ENCODE measurements around the gene RIT2. TPM values are rescaled to one million over a fixed set of nuclear protein-coding genes. Genes with fewer than 3 reads are reported as not detected.

RIT2 gene
- polyA plus RNA-seq, 1 of the 3 experiments (the other 2 are of a cell fraction) = not detected

GRCh38 chr18:42861271-42861670, 254.2 kb downstream of the RIT2 start:
- Histone ChIP-seq H3K4me3 (ENCODE audit: low read depth in 2 of 2, low read length in 1 of 2) (no peak overlapping the region), H3K27me3 (ENCODE audit: insufficient read depth) (no peaks in the 10 kb centered on the region), H2AFZ (ENCODE audit: low read depth) (no peak overlapping the region), H3K9me2 (no peaks in the 10 kb centered on the region), H3K4me2 (no peak overlapping the region), H3K4me1 (ENCODE audit: control insufficient read depth in 1 of 2, insufficient read depth in 2 of 2, low read depth in 1 of 2, low read length in 1 of 2) (no peaks in the 10 kb centered on the region), H3K27ac (ENCODE audit: low read depth in 2 of 2, low read length in 1 of 2) (no peak overlapping the region), H3F3A (replicated peaks; ENCODE audit: insufficient read depth) (no peaks in the 10 kb centered on the region), H4K20me1 (ENCODE audit: insufficient read depth) (no peaks in the 10 kb centered on the region), H3K36me3 (replicated peaks in 1 of 2; ENCODE audit: control insufficient read depth in 1 of 2, insufficient read depth in 2 of 2, low read length in 1 of 2) (no peaks in the 10 kb centered on the region), H3K9me3 (no peaks in the 10 kb centered on the region), H3K9ac (no peak overlapping the region), H3K79me2 (ENCODE audit: insufficient read depth) (no peaks in the 10 kb centered on the region)
- no peak for DNase-seq
- TF ChIP-seq ELF1 (IDR thresholded peaks at IDR 0.05) (no peak), ZBTB33 (IDR thresholded peaks at IDR 0.05; ENCODE audit: borderline replicate concordance, low read depth) (no peak), POLR2AphosphoS5 (IDR thresholded peaks at IDR 0.05; ENCODE audit: low read depth, low read length) (no peak), RFX5 (IDR thresholded peaks at IDR 0.05; ENCODE audit: low read length) (no peak), SMC3 (IDR thresholded peaks at IDR 0.05; ENCODE audit: low read depth, low read length) (no peak), MAX (IDR thresholded peaks at IDR 0.05; ENCODE audit: low read depth) (no peak), GATA2 (CRISPR knock-in tag; IDR thresholded peaks at IDR 0.05) (no peak), EZH2phosphoT487 (IDR thresholded peaks at IDR 0.05; ENCODE audit: borderline replicate concordance, low read depth) (no peak), SIN3A (IDR thresholded peaks at IDR 0.05; ENCODE audit: borderline replicate concordance, low read depth, low read length) (no peak), FOXJ3 (CRISPR knock-in tag; IDR thresholded peaks at IDR 0.05) (no peak), CHD2 (IDR thresholded peaks at IDR 0.05; ENCODE audit: low read length, partially characterized antibody) (no peak)
- CTCF ChIA-PET = interaction anchor here (1.2 kb wide), 1 partner anchor 207 kb away, joined by 3 read pairs; no protein-coding TSS in a partner anchor
- POLR2A ChIA-PET = no interaction called here

- Histone ChIP-seq H3K9me2 (no peaks in the 10 kb centered on the region), H3F3A (replicated peaks; ENCODE audit: insufficient read depth) (no peaks in the 10 kb centered on the region), H3K27ac (ENCODE audit: low read depth in 2 of 2, low read length in 1 of 2) (no peak overlapping the region), H3K9me3 (no peaks in the 10 kb centered on the region), H3K36me3 (replicated peaks in 1 of 2; ENCODE audit: control insufficient read depth in 1 of 2, insufficient read depth in 2 of 2, low read length in 1 of 2) (no peaks in the 10 kb centered on the region), H3K79me2 (ENCODE audit: insufficient read depth) (no peaks in the 10 kb centered on the region), H3K27me3 (ENCODE audit: insufficient read depth) (no peaks in the 10 kb centered on the region), H3K9ac (no peak overlapping the region), H4K20me1 (ENCODE audit: insufficient read depth) (no peaks in the 10 kb centered on the region), H3K4me1 (ENCODE audit: control insufficient read depth in 1 of 2, insufficient read depth in 2 of 2, low read depth in 1 of 2, low read length in 1 of 2) (no peaks in the 10 kb centered on the region), H3K4me2 (no peak overlapping the region), H2AFZ (ENCODE audit: low read depth) (no peak overlapping the region), H3K4me3 (ENCODE audit: low read depth in 2 of 2, low read length in 1 of 2) (no peak overlapping the region)
- no peak for DNase-seq
- CTCF ChIA-PET = interaction anchor here (1.0 to 1.2 kb wide), 2 partner anchors 10 to 208 kb away, joined by 3 to 4 read pairs; no protein-coding TSS in a partner anchor
- WGBS (ENCODE audit: low lambda C conversion rate) = 47% methylated on average over 1 of the region's 1 CpG
- TF ChIP-seq CTCF (IDR thresholded peaks at IDR 0.05) = no peak
- no peak for TF ChIP-seq SIN3A (IDR thresholded peaks at IDR 0.05; ENCODE audit: borderline replicate concordance, low read depth, low read length)
- no peak for TF ChIP-seq RXRA (IDR thresholded peaks at IDR 0.05; ENCODE audit: borderline replicate concordance, low read depth)
- TF ChIP-seq POLR2AphosphoS5 (IDR thresholded peaks at IDR 0.05; ENCODE audit: low read depth, low read length) = no peak
- no peak for TF ChIP-seq RFX5 (IDR thresholded peaks at IDR 0.05; ENCODE audit: low read length)
- POLR2A ChIA-PET = no interaction called here
These were observed 254.9 kb downstream of the RIT2 start for GRCh38 chr18:42860548-42860947.
